Activated CD8-positive, alpha-beta T cell treated with anti-CD3 and anti-CD28 coated beads, Interleukin-2, amount 10 ng/mL, durations not matched to agents 7 days and 5 days (primary cell): Measurements from ENCODE around the gene LGALS7B. TPM values are rescaled to one million over a fixed set of nuclear protein-coding genes. Genes with fewer than 3 reads are reported as not detected.
"Not testable (repeated sequence)": the region's sequence is repeated elsewhere in the genome, so short reads cannot be mapped to it uniquely, and the experiment has no call there.

ENCODE experiments used
- ATAC-seq: fragments of 150-1000 bp; cut with Tn5 transposase; one replicate; pipeline ENCODE4 v1.10.0; 2021; ENCODE audit warnings: moderate library complexity
- CTCF ChIA-PET: fragments of 350-600 bp; sonication (Branson Sonifier 250); formaldehyde crosslinking; loops from one replicate; lab custom pipeline; 2021; ENCODE audit warnings: antibody characterized with exemption; lab: Charles Lee
- POLR2A ChIA-PET: fragments of 350-600 bp; sonication (Branson Sonifier 250); formaldehyde crosslinking; loops from one replicate; lab custom pipeline; 2021; ENCODE audit warnings: antibody characterized with exemption; lab: Charles Lee
- DNase-seq: peaks from one replicate; pipeline ENCODE4 v3.0.0-alpha.2; 2020
- H3K27ac Mint-ChIP-seq: one replicate; pipeline ENCODE4 v1.8.0; 2021; ENCODE audit warnings: mild to moderate bottlenecking, mixed read lengths
- H3K27me3 Mint-ChIP-seq: one replicate; pipeline ENCODE4 v1.8.0; 2021; ENCODE audit warnings: low read depth, mixed read lengths
- H3K36me3 Mint-ChIP-seq: one replicate; pipeline ENCODE4 v1.8.0; 2021; ENCODE audit warnings: low read depth, mixed read lengths
- H3K4me1 Mint-ChIP-seq: one replicate; pipeline ENCODE4 v1.8.0; 2021; ENCODE audit warnings: low read depth, mixed read lengths
- H3K4me3 Mint-ChIP-seq: one replicate; pipeline ENCODE4 v1.8.0; 2021; ENCODE audit warnings: mild to moderate bottlenecking, mixed read lengths
- H3K9me3 Mint-ChIP-seq: one replicate; pipeline ENCODE4 v1.8.0; 2022; ENCODE audit warnings: mixed read lengths; ENCODE audit not compliant: insufficient read depth
- total RNA-seq, 2 experiments: library from RNA; stranded (reverse); gene quantifications; one replicate each; pipeline ENCODE4 v1.2.3, GENCODE V29; 2021

Gene LGALS7B
- total RNA-seq, 2 experiments from 2014 or later, result not detected

- ATAC-seq, CTCF ChIA-PET, DNase-seq, H3K4me3 Mint-ChIP-seq, POLR2A ChIA-PET, H3K27me3 Mint-ChIP-seq, H3K36me3 Mint-ChIP-seq, H3K27ac Mint-ChIP-seq, H3K9me3 Mint-ChIP-seq: not testable (repeated sequence)
- peaks cover 14% of the 10 kb centered on the region for H3K4me1 Mint-ChIP-seq
These were observed 17.4 kb upstream of the LGALS7B start for GRCh38 chr19:38771569-38771968.

- Mint-ChIP-seq H3K9me3 (no peaks in the 10 kb centered on the region), H3K4me3 (no peak within 1 kb of the TSS), H3K36me3 (no peaks in the 10 kb centered on the region), H3K4me1 (peaks cover 14% of the 10 kb centered on the region), H3K27ac (no peak within 1 kb of the TSS), H3K27me3 (peaks cover 1% of the 10 kb centered on the region)
- no peak for DNase-seq
- no peak for ATAC-seq
- CTCF ChIA-PET, result no interaction called here
- POLR2A ChIA-PET, result no interaction called here
These were observed 15.4 kb upstream of the LGALS7B start, which contains the start of gene LGALS7 for GRCh38 chr19:38773469-38774177. LGALS7 (minus strand) TSS chr19:38773517; CDS start chr19:38773492, 25 bp downstream.

- ATAC-seq, result no peak
- Mint-ChIP-seq H3K27ac (no peak overlapping the region), H3K4me1 (peaks cover 10% of the 10 kb centered on the region), H3K36me3 (no peaks in the 10 kb centered on the region), H3K27me3 (peaks cover 5% of the 10 kb centered on the region), H3K4me3 (no peak overlapping the region), H3K9me3 (no peaks in the 10 kb centered on the region)
- POLR2A ChIA-PET, result no interaction called here
- no peak for DNase-seq
- CTCF ChIA-PET, result interaction anchor here (0.6 to 0.8 kb wide), 2 partner anchors 18 to 113 kb away, joined by 3 read pairs; no protein-coding TSS in a partner anchor
These were observed 14.6 kb upstream of the LGALS7B start for GRCh38 chr19:38774181-38774950.

GRCh38 chr19:38778733-38779132, 10.3 kb upstream of the LGALS7B start:
- Mint-ChIP-seq H3K4me1 (peaks cover 5% of the 10 kb centered on the region), H3K27me3 (peaks cover 17% of the 10 kb centered on the region), H3K9me3 (no peaks in the 10 kb centered on the region), H3K36me3 (no peaks in the 10 kb centered on the region), H3K4me3 (no peak overlapping the region), H3K27ac (no peak overlapping the region)
- ATAC-seq (no peak), DNase-seq (no peak)
- POLR2A ChIA-PET, result no interaction called here
- CTCF ChIA-PET, result no interaction called here

GRCh38 chr19:38780443-38780842, 8.6 kb upstream of the LGALS7B start:
- no peak overlapping the region for H3K4me3 Mint-ChIP-seq
- no peak overlapping the region for H3K27ac Mint-ChIP-seq
- peaks cover 17% of the 10 kb centered on the region for H3K27me3 Mint-ChIP-seq
- no peaks in the 10 kb centered on the region for H3K36me3 Mint-ChIP-seq
- POLR2A ChIA-PET, result no interaction called here
- no peak for ATAC-seq
- DNase-seq, result no peak
- CTCF ChIA-PET, result no interaction called here
- peaks cover 2% of the 10 kb centered on the region for H3K4me1 Mint-ChIP-seq
- no peaks in the 10 kb centered on the region for H3K9me3 Mint-ChIP-seq

- no peaks in the 10 kb centered on the region for H3K4me1 Mint-ChIP-seq
- H3K27me3 Mint-ChIP-seq, result peaks cover 17% of the 10 kb centered on the region
These were observed 7.9 kb upstream of the LGALS7B start for GRCh38 chr19:38781058-38781457.

GRCh38 chr19:38782212-38782611, 6.8 kb upstream of the LGALS7B start:
- ATAC-seq, CTCF ChIA-PET, H3K36me3 Mint-ChIP-seq, H3K4me3 Mint-ChIP-seq, POLR2A ChIA-PET, DNase-seq, H3K27ac Mint-ChIP-seq, H3K9me3 Mint-ChIP-seq, H3K4me1 Mint-ChIP-seq: not testable (repeated sequence)
- peaks cover 17% of the 10 kb centered on the region for H3K27me3 Mint-ChIP-seq

More at GRCh38 chr19:38781058-38781457, 7.9 kb upstream of the LGALS7B start:
- Mint-ChIP-seq H3K36me3 (no peaks in the 10 kb centered on the region), H3K4me3 (no peak overlapping the region), H3K27ac (no peak overlapping the region), H3K9me3 (no peaks in the 10 kb centered on the region)
- ChIA-PET POLR2A (no interaction called here), CTCF (no interaction called here)
- ATAC-seq, result no peak
- no peak for DNase-seq

- ATAC-seq, result no peak
- CTCF ChIA-PET, result interaction anchor here (0.7 kb wide), 1 partner anchor 15 kb away, joined by 3 read pairs; no protein-coding TSS in a partner anchor
- DNase-seq, result no peak
- H3K36me3 Mint-ChIP-seq, result no peaks in the 10 kb centered on the region
- H3K27ac Mint-ChIP-seq, result no peak overlapping the region
- H3K4me3 Mint-ChIP-seq, result no peak overlapping the region
- POLR2A ChIA-PET, result interaction anchor here (0.6 kb wide), 1 partner anchor 52 kb away, joined by 3 read pairs; no protein-coding TSS in a partner anchor
- H3K9me3 Mint-ChIP-seq, result no peaks in the 10 kb centered on the region
- peaks cover 12% of the 10 kb centered on the region for H3K27me3 Mint-ChIP-seq
- no peaks in the 10 kb centered on the region for H3K4me1 Mint-ChIP-seq
These were observed 4.8 kb upstream of the LGALS7B start for GRCh38 chr19:38784224-38784623.

GRCh38 chr19:38785187-38785699, 3.8 kb upstream of the LGALS7B start:
- no peaks in the 10 kb centered on the region for H3K36me3 Mint-ChIP-seq
- H3K4me1 Mint-ChIP-seq, result no peaks in the 10 kb centered on the region
- no peak for DNase-seq
- H3K27me3 Mint-ChIP-seq, result peaks cover 9% of the 10 kb centered on the region
- ATAC-seq, result no peak
- H3K9me3 Mint-ChIP-seq, result no peaks in the 10 kb centered on the region
- CTCF ChIA-PET, result no interaction called here
- no peak overlapping the region for H3K4me3 Mint-ChIP-seq
- no peak overlapping the region for H3K27ac Mint-ChIP-seq
- POLR2A ChIA-PET, result interaction anchor here (1.9 kb wide), 1 partner anchor 16 kb away, joined by 6 read pairs; no protein-coding TSS in a partner anchor

GRCh38 chr19:38786061-38786460, 2.9 kb upstream of the LGALS7B start:
- not testable (repeated sequence) for H3K27ac Mint-ChIP-seq, H3K9me3 Mint-ChIP-seq, H3K36me3 Mint-ChIP-seq, ATAC-seq, H3K4me1 Mint-ChIP-seq, DNase-seq, H3K27me3 Mint-ChIP-seq, H3K4me3 Mint-ChIP-seq
- CTCF ChIA-PET, result interaction anchor here (2.0 kb wide), 1 partner anchor 16 kb away, joined by 12 read pairs; no protein-coding TSS in a partner anchor
- POLR2A ChIA-PET, result interaction anchor here (1.9 kb wide), 1 partner anchor 17 kb away, joined by 6 read pairs; no protein-coding TSS in a partner anchor

- no peaks in the 10 kb centered on the region for H3K9me3 Mint-ChIP-seq
- ATAC-seq (no peak), DNase-seq (no peak)
- ChIA-PET POLR2A (interaction anchor here (1.9 kb wide), 1 partner anchor 17 kb away, joined by 6 read pairs; no protein-coding TSS in a partner anchor), CTCF (interaction anchor here (2.0 kb wide), 1 partner anchor 17 kb away, joined by 12 read pairs; no protein-coding TSS in a partner anchor)
- no peaks in the 10 kb centered on the region for H3K4me1 Mint-ChIP-seq
- no peaks in the 10 kb centered on the region for H3K36me3 Mint-ChIP-seq
- H3K27ac Mint-ChIP-seq, result no peak overlapping the region
- H3K4me3 Mint-ChIP-seq, result no peak overlapping the region
- H3K27me3 Mint-ChIP-seq, result peaks cover under 1% of the 10 kb centered on the region
These were observed 2.3 kb upstream of the LGALS7B start for GRCh38 chr19:38786572-38787265.
